NCI-H2081 treated with DMSO at 0.1 percent for 48 hours (cell line): ENCODE results near the gene BLNK.

Source experiments
- DNase-seq: peaks from one replicate; lab custom pipeline; 2025; lab: John Stamatoyannopoulos, UW

The BLNK gene

GRCh38 chr10:96288151-96288621 is 16.8 kb upstream of the BLNK start:
- no peak for DNase-seq

GRCh38 chr10:96287392-96288105 is 16.2 kb upstream of the BLNK start:
- peak; percentile 21 for DNase-seq

- DNase-seq = no peak
These were observed 14.0 kb upstream of the BLNK start for GRCh38 chr10:96285331-96285752.

- DNase-seq = no peak
These were observed 12.4 kb upstream of the BLNK start for GRCh38 chr10:96283756-96284155.

- no peak for DNase-seq
These were observed 12.0 kb upstream of the BLNK start for GRCh38 chr10:96283351-96283750.

- DNase-seq = no peak
These were observed 10.2 kb upstream of the BLNK start for GRCh38 chr10:96281444-96282029.

GRCh38 chr10:96280859-96281258 is 9.5 kb upstream of the BLNK start:
- DNase-seq = no peak

- DNase-seq = no peak
These were observed 7.8 kb upstream of the BLNK start for GRCh38 chr10:96279191-96279641.

- no peak for DNase-seq
These were observed 5.5 kb upstream of the BLNK start for GRCh38 chr10:96276831-96277230.

- no peak for DNase-seq
These were observed 5.1 kb upstream of the BLNK start for GRCh38 chr10:96276426-96276825.

- no peak for DNase-seq
These were observed 4.5 kb upstream of the BLNK start for GRCh38 chr10:96275685-96276418.

- no peak for DNase-seq
These were observed 1.2 kb upstream of the BLNK start for GRCh38 chr10:96272316-96273280.

GRCh38 chr10:96270571-96270970 is 798 bp downstream of the BLNK start:
- DNase-seq = no peak

- DNase-seq = no peak
These were observed 1.7 kb downstream of the BLNK start for GRCh38 chr10:96269438-96270300.

- DNase-seq = no peak
These were observed 2.9 kb downstream of the BLNK start for GRCh38 chr10:96268341-96268909.

- no peak for DNase-seq
These were observed 4.1 kb downstream of the BLNK start for GRCh38 chr10:96267234-96267705.

- DNase-seq = no peak
These were observed 5.1 kb downstream of the BLNK start for GRCh38 chr10:96266118-96266770.

- no peak for DNase-seq
These were observed 6.4 kb downstream of the BLNK start for GRCh38 chr10:96264938-96265337.

- no peak for DNase-seq
These were observed 7.7 kb downstream of the BLNK start for GRCh38 chr10:96263669-96264068.

GRCh38 chr10:96263176-96263575 is 8.2 kb downstream of the BLNK start:
- DNase-seq = no peak
